OCI-LY1 (cell line): ENCODE results near the gene ZNF646.

Experiments
- EZH2 ChIP-seq: fragments of 200-600 bp; sonication (generic), shearing (Covaris generic); IDR thresholded peaks from 2 replicates; pipeline ENCODE4 v1.8.0; 2017; ENCODE audit warnings: borderline replicate concordance, mixed run types, mild to moderate bottlenecking, antibody characterized with exemption, low read length, moderate library complexity, mixed read lengths
- TF ChIP-seq, protein P1 (sequence below): fragments of 200-600 bp; sonication (generic), shearing (Covaris generic); IDR thresholded peaks from 2 replicates; pipeline ENCODE4 v1.5.1; 2017; ENCODE audit warnings: mild to moderate bottlenecking, antibody characterized with exemption, low read length, moderate library complexity, mixed read lengths

DNA sequence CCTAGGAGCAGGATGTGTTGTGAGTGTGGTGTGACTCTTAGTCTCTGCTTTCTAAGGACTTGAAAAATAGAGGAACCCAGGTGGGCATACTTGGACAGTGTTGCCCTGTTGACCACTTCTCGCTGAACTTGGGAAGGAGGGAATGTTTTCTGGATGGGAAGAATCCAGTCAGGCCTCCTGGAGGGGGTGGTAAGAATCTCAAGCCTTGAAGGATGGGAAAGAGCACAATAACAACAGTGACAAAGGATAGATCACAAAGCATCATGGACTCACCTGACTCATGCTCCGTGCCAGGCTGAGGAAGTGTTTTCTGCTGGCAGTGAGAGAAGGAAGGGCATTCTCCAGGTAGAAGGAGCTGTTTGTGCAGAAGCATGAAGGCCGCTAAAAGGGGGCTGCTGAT, 51.6 kb downstream of the ZNF646 start:
- TF ChIP-seq, protein P1, sequence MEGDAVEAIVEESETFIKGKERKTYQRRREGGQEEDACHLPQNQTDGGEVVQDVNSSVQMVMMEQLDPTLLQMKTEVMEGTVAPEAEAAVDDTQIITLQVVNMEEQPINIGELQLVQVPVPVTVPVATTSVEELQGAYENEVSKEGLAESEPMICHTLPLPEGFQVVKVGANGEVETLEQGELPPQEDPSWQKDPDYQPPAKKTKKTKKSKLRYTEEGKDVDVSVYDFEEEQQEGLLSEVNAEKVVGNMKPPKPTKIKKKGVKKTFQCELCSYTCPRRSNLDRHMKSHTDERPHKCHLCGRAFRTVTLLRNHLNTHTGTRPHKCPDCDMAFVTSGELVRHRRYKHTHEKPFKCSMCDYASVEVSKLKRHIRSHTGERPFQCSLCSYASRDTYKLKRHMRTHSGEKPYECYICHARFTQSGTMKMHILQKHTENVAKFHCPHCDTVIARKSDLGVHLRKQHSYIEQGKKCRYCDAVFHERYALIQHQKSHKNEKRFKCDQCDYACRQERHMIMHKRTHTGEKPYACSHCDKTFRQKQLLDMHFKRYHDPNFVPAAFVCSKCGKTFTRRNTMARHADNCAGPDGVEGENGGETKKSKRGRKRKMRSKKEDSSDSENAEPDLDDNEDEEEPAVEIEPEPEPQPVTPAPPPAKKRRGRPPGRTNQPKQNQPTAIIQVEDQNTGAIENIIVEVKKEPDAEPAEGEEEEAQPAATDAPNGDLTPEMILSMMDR, result no peak
- no peak for TF ChIP-seq EZH2
